Umbilical cord (tissue), 2 donors: ENCODE results near the gene CDK11A. TPM values are rescaled to one million over a fixed set of nuclear protein-coding genes. Genes with fewer than 3 reads are reported as not detected.
"Not testable (repeated sequence)": the region's sequence is repeated elsewhere in the genome, so short reads cannot be mapped to it uniquely, and the experiment has no call there.

ENCODE experiments used
- DNase-seq: peaks from one replicate; pipeline ENCODE4 v3.0.0-alpha.2; 2015; ENCODE audit warnings: low spot score
- total RNA-seq: library from RNA; depleted of rRNA; stranded (reverse); fragments of >200 nt; gene quantifications from one replicate; pipeline ENCODE4 v1.2.3, GENCODE V29; 2014; ENCODE audit warnings: low replicate concordance; ENCODE audit not compliant: insufficient read depth

The CDK11A gene
- total RNA-seq, 1 donor from 2014 or later, result 21.9 TPM

GRCh38 chr1:1726088-1726487, 1.9 kb upstream of the CDK11A start:
- not testable (repeated sequence) for DNase-seq

DNA sequence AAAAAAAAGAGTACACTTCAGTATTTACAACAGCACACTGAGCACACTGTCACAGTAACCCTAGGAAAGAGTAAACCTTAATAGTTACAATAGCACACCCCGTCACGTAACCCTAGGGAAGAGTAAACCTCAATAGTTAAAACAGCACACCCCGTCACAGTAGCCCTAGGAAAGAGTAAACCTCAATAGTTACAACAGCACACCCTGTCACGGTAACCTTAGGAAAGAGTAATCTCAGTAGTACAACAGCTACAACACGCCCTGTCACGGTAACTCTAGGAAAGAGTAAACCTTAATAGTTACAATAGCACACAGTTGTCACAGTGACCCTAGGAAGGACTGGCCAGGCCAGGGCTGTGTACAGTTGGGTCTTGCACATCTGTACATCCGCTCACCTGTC, 3.0 kb downstream of the CDK11A start:
- no peak for DNase-seq

DNA sequence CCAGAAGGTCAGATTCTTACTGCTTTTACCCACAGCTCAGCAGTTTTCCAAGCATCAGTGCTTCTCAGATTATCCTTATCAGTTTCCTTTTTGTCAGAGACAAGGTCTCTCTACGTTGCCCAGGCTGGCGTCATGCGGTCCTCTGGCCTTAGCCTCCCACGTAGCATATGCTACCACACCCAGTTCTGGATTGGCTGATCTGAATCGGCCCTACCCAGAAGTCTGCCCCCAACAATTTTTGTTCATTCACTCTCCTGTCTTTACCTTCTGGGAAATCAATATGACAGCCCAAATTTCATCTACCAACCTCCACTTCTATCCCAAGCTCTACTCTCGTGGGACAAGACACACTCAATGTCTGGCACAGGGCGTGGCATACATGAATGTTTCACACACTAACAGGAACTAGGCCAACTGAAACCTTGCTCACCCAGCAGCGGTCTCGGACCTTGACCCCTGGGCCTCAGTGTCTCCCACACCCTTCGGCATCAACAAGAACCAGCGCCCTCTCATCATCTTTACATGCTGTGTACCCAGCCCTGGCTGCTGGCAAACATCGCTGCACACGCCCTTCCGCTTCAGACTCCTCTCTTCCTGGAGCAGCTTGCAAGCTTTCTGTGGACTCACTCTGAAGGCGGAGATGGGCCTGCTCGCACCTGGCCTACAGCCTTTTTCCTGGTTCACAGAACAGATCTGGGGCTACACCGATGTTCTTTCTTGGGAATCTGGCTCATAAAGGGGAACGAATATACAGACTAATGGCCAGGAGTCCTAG, 8.9 kb downstream of the CDK11A start:
- DNase-seq, result not testable (repeated sequence)

- DNase-seq, result not testable (repeated sequence)
Observed at GRCh38 chr1:1707897-1708296, 16.3 kb downstream of the CDK11A start.

GRCh38 chr1:1707241-1707640, 16.9 kb downstream of the CDK11A start:
- DNase-seq, result not testable (repeated sequence)

DNA sequence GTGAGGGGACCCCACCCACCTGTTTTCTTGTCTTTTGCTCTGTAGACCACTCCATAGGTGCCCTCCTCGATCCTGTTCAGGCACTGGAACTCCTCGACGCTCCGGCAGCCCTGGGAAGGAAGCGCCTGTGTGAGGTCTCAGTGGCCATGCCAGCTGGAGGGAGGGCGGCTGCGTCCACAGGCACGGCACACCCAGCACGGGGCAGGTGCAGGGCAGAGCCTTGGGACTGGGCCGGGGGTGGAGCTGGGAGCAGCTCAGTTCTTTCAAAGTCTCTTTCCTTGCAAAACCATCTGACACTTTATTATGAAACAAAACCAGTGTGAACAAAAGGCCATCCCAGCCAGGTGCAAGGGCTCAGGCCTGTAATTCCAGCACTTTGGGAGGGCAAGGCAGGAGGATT, 18.5 kb downstream of the CDK11A start:
- not testable (repeated sequence) for DNase-seq

DNA sequence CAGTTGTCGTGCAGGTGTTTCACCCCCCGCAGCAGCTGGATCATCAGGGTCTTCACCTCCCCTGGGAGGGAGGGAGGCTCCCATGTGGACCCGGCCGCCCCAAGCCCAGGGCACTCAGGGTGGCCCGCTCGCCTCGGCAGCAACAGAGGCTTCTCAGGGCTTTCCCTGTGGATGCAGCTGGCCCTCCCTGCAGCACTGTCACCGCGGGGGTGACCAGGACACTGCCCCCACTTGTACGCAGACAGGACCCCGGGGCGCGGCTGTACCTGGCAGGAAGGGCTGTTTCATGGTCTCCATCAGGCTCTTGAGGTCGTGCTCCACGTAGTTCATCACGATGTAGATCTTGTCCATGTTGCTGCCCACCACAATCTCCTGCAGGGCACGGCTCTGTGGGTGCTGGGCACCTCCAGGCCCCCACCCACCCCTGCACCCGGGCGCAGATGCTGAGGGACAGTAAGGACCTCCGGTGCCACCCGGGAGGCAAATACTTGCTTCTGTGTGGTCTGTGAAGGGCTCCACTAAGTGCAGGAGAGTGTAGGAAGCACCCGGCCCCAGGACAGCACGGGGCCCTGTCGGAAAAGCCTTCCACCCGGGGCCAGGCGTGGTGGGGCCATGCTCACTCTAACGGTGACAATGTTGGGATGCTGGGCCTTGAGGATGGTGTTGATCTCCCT, 19.7 kb downstream of the CDK11A start:
- DNase-seq, result not testable (repeated sequence)

DNA sequence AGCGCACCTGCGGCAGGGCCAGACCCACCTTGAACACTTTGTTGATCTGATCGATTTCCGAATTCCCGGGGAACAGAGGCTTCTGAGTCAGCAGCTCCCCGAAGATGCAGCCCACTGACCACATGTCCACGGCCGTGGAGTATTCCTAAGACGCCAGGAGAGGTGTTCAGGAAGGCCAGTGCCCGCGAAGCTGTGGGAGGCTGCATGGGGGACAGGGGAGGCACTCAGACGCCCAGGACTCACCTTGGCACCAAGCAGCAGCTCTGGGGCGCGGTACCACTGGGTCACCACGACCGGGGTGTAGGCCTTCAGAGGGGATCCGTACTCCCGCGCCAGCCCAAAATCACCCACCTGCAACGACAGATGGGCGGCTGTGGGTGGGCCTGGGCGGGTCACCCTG, 20.4 kb downstream of the CDK11A start:
- DNase-seq, result no peak

DNA sequence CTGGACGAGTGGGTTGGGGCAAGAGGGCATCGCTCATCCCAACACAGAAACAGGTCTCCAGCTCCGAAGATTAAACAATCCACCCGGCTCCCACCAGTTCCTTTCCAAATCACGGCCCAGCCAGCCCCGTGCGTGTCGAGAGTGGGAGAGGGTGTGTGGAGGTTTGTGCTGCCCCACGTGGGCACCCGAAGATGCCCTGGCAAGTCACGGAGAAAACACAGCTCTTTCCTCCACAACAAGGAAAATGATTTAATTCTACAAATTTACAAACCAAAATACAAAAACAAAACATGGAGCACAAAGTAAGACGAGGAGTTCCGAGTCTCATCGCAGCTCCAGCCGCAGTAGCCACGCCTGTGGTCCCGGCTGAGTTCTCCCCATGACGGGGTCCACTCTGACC, 21.7 kb downstream of the CDK11A start:
- not testable (repeated sequence) for DNase-seq

DNA sequence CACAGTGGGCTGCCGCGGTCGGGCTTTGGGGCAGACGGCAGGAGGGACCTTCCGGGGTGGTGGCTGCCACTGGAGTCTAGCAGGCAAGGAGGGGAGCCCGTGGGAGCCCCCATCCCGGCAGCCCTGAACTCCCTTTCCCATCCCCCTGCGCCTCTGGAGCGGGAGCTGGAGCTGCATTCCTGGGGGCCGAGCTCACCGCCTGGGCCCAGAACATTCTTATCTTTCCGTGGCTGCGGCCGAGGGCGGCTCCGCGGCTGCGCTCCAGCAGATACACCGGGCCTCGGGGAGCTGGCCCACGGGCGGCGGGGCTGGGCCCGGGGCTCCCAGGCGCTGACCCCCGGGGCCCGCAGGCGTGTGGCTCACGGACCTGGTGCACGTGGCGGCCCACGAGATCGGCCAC, 23.6 kb downstream of the CDK11A start:
- not testable (repeated sequence) for DNase-seq

DNA sequence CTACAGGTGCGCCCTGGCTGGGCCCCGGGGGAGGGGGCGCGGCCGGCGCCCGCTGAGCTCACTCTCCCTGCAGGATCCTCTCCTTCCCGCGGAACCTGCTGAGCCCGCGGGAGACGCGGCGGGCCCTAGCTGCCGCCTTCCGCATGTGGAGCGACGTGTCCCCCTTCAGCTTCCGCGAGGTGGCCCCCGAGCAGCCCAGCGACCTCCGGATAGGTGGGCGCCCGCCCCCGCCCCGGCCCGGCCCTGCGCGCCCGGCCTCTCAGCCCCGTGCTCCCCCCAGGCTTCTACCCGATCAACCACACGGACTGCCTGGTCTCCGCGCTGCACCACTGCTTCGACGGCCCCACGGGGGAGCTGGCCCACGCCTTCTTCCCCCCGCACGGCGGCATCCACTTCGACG, 24.1 kb downstream of the CDK11A start:
- DNase-seq, result not testable (repeated sequence)

DNA sequence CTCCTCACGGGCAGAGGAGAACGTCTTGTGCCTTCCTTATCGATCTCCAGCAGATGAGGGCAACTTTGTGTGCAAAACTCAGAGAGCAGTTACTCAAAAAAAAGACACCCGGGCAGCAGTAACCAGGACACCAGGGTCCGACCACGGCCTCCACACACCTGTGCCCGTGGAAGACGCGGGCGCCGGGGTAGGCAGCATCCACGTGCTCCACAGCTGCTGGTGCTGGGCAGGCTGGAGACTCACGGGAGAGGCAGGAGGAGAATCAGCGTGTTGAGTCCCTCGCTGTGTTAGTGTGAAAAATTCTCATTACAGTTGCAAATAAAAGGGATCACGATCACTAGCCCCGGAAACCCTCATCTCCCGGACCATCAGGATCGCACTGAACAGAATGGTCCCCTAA, 25.1 kb downstream of the CDK11A start:
- DNase-seq, result not testable (repeated sequence)

- not testable (repeated sequence) for DNase-seq
Observed at GRCh38 chr1:1697358-1698183, 26.6 kb downstream of the CDK11A start.

DNA sequence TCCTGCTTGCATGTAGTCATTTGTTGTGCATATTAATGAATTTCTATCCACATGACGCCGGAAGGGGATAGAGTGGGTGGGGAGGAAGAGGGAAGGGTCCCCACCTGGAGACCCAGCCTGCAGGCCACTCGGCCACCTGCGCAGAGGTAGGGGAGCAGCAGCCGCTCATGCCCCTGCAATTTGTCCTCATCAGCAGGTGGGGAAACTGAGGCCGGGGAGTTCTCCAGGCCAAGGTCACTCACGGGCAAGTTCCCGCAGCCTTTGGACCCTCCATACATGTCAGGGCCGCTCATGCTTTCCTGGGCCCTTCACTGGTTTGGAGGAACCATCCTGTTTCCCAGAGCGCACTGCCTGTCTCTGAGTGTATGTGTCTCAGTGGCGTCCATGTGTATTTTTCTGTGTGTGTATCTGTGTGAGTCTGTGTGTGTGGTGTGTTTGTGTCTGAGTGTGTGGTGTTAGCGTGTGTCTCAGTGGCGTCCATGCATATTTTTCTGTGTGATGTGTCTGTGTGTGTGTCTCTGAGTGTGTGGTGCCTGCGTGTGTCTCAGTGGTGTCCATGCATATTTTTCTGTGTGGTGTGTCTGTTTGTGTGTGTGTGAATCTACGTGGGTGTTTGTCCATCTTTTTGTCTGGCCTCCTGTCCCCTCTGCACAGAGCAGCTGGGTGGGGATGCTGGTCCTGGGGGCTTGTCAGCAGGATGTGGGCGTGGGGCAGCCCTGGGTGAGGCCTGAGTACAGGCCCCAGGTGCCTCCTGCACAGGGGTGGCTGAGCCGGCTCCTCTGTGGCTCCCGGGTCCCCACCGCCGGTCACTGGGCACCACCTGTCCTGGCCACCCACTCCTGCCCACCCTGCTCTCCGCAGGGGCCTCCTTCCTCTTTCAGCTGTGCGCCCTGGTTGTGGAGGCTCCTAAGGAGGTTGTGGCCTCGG, 27.5 kb downstream of the CDK11A start:
- not testable (repeated sequence) for DNase-seq

DNA sequence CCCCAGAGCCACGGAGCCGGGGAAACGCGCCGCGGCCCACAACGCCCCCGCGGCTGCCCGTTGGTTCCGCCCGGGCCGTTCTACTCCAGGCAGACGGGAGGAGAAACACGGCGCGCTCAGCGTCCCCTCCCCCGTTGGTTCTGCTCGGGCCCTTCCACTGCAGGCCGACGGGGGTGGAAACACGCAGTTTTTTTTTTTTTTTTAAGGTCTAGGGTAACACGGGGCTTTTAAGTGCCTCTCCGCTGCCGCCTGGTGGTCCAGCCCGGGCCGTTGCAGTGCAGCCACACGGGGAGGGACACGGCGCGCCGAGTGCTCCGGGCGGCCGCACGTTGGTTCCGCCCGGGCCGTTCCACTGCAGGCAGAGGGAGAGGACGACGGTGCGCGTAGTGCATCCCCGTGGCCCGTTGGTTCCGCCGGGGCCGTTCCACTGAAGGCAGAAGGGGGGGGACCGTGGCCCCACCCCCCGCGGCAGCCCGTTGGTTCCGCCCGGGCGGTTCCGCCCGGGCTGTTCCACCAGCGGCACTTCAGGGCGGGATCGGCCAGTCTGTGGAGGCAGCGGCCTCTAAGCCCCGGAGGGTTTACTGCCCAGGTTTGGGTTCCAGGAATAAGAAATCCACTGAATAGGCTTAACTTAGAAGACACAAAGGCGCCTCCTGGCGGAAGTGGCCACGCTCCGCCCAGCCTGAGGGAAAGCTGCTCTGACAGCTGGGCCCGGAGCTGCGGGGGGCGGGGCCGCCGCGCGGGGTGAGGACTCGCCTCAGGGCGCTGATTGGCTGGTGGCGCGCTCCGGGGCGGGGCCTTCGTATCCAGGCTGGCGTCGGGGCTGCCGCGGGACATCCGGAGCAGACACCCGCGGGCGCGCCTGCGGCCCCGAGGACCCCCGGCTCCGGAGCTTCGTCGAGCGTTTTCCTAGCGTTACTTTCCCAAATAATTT, 31.2 kb downstream of the CDK11A start, which contains the start of gene SLC35E2B:
Gene SLC35E2B, minus strand, starts transcription at position 82 of the 934 bp plus-strand sequence. CDS start 16,096 bp downstream, outside the sequence.
- DNase-seq, result peak; percentile 79

- DNase-seq, result peak; percentile 40
Observed at GRCh38 chr1:1692324-1692713, 31.8 kb downstream of the CDK11A start.

DNA sequence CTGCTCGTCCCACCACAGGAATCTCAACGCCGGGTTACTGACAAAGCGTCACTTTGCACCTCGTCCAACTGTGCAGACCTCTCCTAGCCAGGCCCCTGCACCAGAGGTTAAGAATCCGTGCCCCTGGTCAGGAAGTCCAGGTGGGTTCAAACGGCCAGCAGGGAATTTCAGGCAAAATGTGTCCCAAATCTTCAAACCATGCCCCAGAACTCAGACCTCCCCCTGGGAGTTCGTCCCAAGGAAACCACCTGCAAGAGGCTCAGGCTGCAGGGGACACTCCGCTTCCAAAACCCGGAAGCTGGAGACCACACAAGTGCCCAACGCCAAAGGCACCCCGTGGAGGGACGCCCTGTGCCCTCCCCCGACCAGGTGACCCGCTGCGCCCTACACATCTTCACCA, 32.7 kb downstream of the CDK11A start:
- not testable (repeated sequence) for DNase-seq

DNA sequence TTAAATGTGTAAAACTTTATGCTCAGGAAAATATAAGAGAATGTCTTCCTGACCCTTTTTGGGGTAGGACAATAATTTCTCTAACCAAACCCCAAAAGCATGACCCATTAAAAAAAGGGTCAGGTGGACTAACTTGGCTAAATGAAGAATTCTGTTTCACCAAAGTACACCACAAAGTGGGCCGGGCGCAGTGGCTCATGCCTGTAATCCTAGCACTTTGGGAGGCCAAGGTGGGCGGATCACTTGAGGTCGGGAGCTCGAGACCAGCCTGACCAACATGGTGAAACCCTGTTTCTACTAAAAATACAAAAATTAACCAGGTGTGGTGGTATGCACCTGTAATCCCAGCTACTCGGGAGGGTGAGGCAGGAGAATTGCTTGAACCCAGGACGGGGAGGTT, 34.6 kb downstream of the CDK11A start:
- not testable (repeated sequence) for DNase-seq

- no peak for DNase-seq
Observed at GRCh38 chr1:1687846-1688245, 36.3 kb downstream of the CDK11A start.
